Astrocyte of the spinal cord (primary cell): ENCODE data around the gene ST3GAL4.

Experiments used
- DNase-seq: peaks from one replicate; pipeline ENCODE4 v3.0.0; 2011; ENCODE audit warnings: low read depth, low spot score
- H3K4me3 ChIP-seq: 2 replicates; pipeline ENCODE4 v1.5.1; 2011; ENCODE audit warnings: low read depth, mild to moderate bottlenecking, low read length, moderate library complexity
- in situ Hi-C: cut with HindIII; loops from 2 replicates; pipeline ENCODE4 v1.10.0; 2017; ENCODE audit warnings: low sequenced_read_pairs
- TF ChIP-seq, protein P1 (sequence below): IDR thresholded peaks from 2 replicates; pipeline ENCODE4 v1.5.1; 2012; ENCODE audit warnings: low read depth, mild to moderate bottlenecking, low read length, inconsistent platforms

The ST3GAL4 gene

DNA sequence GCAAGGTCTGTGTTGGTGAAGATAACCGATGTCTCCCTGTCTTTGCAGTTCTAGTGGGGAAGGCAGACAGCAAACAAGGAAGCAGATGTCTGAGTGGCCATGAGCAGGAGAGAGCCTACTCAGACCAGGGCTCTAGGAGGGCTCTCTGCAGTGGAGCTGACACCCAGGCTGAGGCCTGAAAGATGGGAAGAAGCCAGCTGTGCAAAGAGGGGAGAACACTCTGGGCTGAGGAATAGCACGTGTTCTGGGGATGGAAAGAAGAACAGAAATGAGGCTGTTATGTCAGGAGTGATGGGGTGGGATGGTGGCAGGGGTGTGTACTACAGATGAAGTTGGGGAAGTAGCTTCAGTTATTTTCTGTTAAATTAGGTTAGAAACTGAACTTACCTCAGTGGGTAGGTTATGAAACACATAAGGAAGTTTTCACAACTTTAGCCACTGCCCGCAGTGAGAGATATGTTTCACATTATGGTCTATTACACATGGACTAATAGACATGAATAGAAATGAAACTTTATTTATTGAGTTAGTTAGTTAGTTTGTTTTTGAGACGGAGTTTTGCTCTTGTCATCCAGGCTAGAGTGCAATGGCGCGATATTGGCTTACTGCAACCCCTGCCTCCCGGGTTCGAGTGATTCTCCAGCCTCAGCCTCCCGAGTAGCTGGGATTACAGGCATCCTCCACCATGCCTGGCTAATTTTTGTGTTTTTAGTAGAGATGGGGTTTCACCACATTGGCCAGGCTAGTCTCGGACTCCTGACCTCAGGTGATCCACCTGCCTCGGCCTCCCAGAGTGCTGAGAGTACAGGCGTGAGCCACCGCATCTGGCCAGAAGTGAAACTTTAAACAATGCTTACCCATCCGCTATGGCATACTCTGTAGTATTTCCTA, 43.8 kb upstream of the ST3GAL4 start:
- no peak for DNase-seq
- H3K4me3 ChIP-seq, result no peak overlapping the region
- TF ChIP-seq, protein P1, sequence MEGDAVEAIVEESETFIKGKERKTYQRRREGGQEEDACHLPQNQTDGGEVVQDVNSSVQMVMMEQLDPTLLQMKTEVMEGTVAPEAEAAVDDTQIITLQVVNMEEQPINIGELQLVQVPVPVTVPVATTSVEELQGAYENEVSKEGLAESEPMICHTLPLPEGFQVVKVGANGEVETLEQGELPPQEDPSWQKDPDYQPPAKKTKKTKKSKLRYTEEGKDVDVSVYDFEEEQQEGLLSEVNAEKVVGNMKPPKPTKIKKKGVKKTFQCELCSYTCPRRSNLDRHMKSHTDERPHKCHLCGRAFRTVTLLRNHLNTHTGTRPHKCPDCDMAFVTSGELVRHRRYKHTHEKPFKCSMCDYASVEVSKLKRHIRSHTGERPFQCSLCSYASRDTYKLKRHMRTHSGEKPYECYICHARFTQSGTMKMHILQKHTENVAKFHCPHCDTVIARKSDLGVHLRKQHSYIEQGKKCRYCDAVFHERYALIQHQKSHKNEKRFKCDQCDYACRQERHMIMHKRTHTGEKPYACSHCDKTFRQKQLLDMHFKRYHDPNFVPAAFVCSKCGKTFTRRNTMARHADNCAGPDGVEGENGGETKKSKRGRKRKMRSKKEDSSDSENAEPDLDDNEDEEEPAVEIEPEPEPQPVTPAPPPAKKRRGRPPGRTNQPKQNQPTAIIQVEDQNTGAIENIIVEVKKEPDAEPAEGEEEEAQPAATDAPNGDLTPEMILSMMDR, result no peak
- in situ Hi-C loops, result no loop called here

DNA sequence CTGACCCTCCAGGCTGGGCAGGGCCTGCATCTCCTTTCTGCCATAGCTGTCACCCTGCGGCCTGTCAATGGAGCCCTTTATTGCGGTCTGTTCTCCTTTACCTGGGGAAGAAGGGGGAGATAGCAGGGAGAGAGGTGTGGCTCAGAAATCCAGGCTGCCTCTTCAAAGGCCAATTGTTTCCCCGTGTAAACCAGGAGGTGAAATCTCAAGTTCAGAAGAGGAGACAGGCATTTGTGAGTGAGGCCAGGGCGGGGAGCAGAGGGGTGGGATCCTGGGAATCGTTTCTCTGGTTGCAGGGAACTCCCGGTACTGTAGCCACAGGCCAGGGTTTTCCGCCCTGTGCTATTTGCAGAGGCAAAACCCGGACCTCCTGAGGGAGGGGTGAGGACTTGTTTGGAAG, 42.5 kb upstream of the ST3GAL4 start:
- TF ChIP-seq, protein P1, result no peak
- no peak for DNase-seq
- in situ Hi-C loops, result no loop called here
- H3K4me3 ChIP-seq, result no peak overlapping the region

DNA sequence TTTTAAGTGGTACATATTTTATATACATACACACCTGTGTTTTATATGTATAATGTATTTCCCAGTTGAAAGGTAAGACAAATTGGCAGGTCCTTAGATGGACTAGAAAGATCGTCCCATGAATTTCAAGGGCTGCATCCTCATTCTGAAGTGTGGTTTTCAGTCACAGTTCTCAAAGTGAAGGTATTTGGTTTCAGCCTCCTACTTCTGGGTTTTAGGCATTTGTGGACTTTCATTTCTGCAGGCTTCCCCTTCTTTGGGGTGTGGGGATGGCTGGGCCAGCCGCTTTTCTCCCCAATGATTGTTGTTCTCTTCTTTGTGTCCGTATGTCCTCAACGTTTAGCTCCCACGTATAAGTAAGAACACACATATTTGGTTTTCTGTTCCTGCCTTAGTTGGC, 41.7 kb upstream of the ST3GAL4 start:
- TF ChIP-seq, protein P1, result no peak
- in situ Hi-C loops, result no loop called here
- DNase-seq, result no peak
- no peak overlapping the region for H3K4me3 ChIP-seq

DNA sequence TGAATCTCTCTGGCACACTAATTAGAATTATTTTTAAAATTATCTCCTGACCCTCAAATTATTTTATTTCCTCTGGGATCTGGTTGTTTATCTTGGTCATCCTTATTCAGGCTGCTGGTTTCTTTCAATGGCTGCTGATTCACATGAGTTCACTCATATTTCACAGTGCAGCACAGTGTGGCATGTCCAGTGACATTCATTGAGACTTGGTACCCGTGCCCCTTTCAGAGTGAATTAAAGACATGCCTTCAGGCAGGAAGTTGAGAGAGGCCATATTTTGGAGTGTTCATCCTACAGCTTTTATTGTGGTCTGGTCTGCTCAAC, 38.1 kb upstream of the ST3GAL4 start:
- in situ Hi-C loops, result no loop called here
- TF ChIP-seq, protein P1, result no peak
- no peak overlapping the region for H3K4me3 ChIP-seq
- no peak for DNase-seq

DNA sequence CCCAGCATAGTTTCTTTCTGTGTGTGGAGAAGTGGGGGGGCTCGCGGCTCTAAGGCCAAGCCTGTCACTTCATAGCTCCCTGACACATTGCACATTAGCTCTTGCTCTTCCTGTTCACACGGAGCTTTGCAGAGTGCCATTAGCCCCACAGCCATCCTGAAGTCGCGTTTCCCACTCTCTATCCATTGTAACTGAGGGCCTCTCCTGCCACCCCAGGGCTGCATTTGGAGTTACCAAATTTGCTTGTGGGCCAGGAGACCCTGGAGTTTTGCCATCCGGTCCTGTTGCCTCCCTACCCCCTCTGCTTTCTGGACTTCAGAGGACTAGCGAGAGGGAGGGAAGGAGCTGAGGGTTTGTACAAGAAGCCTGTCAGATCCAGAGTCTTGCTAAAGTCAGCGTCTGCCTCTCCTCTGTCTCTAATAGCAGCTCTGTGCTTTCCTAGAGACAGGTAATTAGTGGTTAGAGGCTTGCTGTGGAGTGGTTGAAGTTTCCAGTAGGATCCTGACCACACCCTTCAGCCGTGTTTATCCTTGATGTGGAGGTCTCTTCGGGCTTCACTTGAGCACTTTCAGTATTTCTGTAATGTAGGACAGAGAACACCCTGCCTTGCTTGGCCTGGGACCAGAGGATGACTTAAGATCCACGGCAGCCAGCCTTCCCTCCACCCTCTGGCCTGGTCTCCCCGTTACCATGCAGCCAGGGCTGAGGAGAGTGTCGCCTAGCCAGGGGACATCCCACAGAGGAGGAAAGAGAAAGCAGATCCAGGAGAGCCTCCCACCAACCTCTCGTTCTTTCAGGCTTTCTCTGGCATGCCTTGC, 37.5 kb upstream of the ST3GAL4 start:
- in situ Hi-C loops, result no loop called here
- TF ChIP-seq, protein P1, result no peak
- H3K4me3 ChIP-seq, result peak overlapping the region; percentile 16
- peak; percentile 94 for DNase-seq

DNA sequence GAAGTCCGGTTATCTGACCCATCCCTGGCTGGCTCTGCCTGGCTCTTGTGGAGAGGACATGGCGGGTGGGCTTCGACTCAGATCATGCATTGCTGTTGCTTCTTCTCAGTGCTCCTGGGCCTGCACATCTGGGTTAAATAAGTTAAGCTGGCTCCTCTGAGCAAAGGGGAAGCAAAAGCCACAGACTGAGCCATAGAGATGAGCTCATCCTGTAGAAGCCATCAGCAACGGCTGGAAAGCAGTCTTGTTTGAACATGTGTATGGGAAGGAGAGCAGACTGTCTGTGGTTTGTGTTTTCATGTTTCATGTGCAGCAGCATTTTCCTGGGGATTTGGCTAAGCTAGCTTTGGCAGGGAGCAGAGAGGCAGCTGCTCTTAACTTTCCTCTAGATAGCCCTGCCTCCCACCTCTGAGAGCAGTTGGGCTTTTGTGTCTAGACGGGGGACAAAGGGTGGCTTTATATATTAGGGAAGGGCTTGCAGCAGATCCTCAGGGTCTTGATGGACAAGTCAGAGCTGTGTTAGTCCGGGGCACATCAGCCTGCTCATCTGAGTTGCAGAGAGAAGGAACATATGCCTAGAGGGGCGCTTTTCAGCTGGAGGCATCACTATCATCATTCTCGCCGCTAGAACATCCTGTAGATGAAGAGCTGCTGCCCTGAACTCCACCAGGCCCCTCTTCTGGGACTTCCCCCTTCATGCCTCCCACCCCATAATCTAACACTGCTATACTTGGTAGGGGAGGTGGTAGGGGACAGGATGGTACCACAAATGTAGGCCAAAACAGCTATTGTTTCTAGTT, 36.7 kb upstream of the ST3GAL4 start:
- H3K4me3 ChIP-seq, result peak overlapping the region; percentile 16
- in situ Hi-C loops, result no loop called here
- TF ChIP-seq, protein P1, result no peak
- peak; percentile 96 for DNase-seq
